HG02610 (cell line): Measurements from ENCODE around the gene MFSD6.
"Not testable (repeated sequence)": the region's sequence is repeated elsewhere in the genome, so short reads cannot be mapped to it uniquely, and the experiment has no call there.

Experiments
- ATAC-seq: cut with Tn5 transposase; IDR thresholded peaks from one replicate; pipeline ENCODE4 v1.9.1; 2021; ENCODE audit warnings: mild to moderate bottlenecking, moderate library complexity; ENCODE audit not compliant: unreplicated experiment

The MFSD6 gene

DNA sequence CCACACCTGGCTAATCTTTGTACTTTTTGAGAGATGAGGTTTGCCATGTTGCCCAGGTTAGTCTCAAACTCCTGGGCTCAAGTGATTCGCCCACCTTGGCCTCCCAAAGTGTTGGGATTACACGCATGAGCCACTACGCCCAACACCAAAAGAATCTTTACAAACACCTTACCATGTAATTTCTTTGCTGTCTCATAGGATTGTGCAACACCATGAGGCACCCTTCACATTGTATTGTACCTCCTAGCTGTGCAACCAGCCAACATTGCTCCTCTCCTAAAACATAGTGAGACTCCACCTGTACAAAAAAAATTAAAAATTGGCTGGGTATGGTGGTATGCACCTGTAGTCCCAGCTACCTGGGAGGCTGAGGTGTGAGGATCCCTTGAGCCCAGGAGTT lies 3.1 kb upstream of the MFSD6 start:
- no peak for ATAC-seq

DNA sequence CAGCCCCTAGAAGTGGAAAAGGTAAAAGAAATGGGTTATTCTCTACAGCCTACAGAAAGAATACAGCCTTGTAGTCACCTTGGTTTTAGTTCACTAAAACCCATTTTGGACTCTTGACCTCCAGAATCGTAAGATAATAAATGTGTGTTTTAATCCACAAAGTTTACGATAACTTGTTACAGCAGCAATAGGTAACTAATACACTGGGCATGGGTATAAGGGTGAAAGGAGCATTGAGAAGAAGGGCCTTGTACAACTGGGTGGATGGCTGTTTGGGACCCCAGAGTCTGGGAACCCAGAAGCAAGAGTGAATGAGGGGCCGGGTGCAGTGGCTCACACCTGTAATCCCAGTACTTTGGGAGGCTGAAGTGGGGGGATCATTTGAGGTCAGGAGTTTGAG lies 2.2 kb upstream of the MFSD6 start:
- no peak for ATAC-seq

DNA sequence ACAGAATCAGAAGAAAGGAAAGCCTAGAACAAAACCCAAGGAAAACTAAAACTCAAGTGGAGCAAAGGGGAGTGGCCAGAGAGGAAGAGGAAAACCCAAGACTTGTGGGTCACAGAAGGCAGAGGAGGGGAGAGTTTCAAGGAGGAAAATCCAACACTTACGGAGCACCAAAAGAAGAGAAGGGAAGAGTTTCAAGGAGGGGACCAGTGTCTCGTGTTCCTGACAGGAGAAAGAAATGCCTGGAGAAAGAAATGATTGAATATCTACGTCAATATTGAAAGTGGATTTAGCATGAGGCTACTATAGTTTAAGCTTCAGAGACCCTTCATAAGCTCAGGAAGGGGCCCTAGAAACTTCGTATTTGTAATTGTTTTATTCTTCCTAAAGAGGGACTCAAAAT lies 1.4 kb upstream of the MFSD6 start:
- no peak for ATAC-seq

DNA sequence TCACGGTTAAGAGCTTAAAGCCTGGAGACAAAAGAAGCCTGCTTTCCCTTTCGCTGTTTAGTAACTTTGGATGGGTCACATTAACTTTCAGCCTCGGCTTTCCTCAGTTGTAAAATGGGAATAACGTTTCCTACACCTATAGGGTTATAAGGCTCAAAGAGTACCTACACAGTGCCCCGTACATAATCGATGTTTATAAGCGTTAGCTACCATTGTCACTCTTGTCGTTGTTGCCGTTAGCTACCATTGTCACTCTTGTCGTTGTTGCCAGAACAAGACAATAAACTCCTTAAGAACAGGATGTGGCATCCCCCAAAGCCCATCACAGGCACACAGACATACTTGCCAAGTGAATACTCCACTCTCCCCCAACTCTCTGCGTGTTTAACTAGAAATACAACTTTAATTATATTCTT lies 901 bp upstream of the MFSD6 start:
- no peak for ATAC-seq

- ATAC-seq, result peak; percentile 54
These were observed 550 bp downstream of the MFSD6 start for GRCh38 chr2:190408538-190409271.

- ATAC-seq, result no peak
These were observed 1.5 kb downstream of the MFSD6 start for GRCh38 chr2:190409616-190410015.

DNA sequence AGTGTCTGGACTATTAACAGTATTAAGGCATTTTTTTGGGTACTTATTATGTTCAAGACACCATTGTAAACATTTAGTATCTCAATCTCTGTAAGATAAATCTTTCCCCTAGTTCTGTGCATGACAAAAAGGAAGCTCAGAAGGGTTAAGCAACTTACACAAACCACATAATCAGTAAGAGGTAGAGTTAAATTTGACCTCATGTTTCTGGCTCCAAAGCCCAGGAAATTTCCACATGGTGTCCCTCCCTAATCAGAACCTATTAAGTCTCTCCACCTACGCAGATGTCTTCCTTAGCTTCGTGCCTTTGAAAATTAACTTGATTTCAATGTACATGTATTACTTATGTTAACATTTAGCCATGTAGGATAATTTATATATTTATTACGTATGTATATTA lies 2.0 kb downstream of the MFSD6 start:
- ATAC-seq, result no peak

DNA sequence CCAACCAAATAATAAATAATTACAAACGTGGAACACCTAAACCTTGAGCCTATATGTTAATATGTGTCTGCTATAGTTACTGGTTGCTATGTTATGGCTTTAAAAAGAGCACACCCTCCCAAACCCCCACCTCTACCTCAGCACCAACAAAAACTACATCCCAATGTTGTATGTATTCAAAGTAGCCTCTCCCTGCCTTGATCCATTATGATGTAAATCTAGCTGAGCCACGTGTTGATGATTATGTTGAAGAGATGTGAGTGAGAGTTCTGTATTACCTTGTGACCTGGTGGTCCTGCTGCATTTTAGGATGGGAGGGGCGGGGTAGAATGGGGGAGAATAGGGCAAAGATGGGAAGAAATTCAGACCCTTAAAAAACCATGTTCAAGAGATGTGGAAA lies 4.8 kb downstream of the MFSD6 start:
- no peak for ATAC-seq

DNA sequence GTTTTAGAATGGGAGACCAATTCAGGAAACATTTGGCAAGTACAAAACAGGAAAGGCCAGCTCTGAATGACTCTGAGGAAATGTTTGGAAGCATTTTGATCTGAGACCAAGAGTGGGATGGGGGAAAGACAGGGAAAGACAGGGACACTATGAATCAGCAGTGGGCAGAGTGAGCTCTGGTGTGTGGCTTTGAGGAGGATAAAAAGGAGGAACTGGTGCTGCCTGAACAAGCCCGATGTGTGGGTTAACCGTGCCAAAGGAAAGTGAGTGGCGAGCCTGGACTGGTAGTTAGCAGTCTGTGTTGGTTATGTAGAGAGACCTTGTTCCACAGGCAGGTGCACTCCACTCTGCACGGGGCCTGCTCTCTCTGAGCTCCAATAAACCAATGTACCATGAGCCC lies 5.3 kb downstream of the MFSD6 start:
- ATAC-seq, result no peak

- ATAC-seq, result no peak
These were observed 7.1 kb downstream of the MFSD6 start for GRCh38 chr2:190415251-190415650.

- ATAC-seq, result peak; percentile 40
These were observed 7.9 kb downstream of the MFSD6 start for GRCh38 chr2:190415794-190416775.

DNA sequence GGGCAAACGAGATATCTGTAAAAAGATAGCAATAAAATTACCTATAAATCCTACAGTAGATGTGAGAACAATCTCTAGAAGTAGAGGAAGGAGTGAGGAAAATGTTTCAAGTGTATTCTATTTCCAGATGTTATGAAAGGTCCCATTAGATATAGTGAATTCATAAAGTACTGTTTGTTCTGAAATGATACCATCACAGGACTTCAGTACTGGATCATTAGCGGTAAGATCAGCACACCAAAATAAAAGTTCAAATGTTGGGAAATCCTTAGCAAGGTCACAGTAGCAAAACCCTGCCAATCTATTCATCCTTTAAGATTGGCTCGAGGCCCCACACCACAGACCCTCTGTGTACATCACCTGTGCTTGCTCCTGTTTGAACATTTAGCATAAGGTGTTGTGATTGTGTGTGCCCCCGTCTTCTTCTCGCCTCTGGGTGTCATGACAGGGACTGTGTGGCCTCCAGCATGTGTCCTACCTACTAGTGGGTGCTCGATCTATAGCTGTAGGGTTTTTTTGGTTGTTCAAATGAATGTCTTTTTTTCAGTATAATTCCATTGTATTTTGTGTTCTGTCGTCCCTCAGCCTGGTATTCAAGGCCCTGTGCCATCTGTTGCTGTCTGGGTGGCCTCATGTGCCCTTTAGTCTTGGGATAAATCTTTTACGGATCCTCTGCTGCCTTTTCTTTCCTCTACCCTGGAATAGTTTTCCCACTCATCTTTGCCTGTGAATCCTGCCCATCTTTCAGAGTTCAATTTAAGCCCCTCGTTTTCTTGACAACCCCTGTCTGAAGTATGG lies 9.1 kb downstream of the MFSD6 start:
- no peak for ATAC-seq

GRCh38 chr2:190418727-190419126 lies 10.6 kb downstream of the MFSD6 start:
- ATAC-seq, result no peak

- no peak for ATAC-seq
These were observed 12.6 kb downstream of the MFSD6 start for GRCh38 chr2:190420801-190421200.

DNA sequence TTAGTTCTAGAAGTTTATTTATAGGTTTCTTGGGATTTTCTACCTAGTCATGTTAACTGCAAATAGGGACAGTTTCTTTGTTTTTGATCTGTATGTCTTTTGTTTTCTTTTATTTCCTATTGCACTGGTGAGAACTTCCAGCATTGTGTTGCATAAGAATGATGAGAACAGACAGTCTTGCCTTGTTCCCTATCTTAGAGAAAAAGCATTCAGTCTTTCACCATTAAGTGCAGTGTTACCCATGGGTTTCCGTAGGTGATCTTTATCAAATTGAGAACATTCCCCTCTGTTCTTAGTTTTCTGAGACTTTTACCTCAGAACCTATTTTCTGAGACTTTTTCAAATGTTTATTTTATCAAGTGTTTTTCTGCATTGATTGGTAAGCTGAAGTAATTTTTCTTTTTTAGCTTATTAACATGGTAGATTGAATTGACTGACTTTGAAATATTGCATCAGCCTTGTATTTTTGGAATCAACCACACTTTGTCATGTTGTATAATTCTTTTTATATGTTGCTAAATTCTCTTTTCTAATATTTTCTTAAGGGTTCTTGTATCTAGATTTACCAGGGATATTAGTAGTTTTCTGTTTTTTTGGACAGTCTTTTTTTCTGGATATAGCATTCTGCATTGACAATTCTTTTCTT lies 17.2 kb downstream of the MFSD6 start:
- no peak for ATAC-seq

DNA sequence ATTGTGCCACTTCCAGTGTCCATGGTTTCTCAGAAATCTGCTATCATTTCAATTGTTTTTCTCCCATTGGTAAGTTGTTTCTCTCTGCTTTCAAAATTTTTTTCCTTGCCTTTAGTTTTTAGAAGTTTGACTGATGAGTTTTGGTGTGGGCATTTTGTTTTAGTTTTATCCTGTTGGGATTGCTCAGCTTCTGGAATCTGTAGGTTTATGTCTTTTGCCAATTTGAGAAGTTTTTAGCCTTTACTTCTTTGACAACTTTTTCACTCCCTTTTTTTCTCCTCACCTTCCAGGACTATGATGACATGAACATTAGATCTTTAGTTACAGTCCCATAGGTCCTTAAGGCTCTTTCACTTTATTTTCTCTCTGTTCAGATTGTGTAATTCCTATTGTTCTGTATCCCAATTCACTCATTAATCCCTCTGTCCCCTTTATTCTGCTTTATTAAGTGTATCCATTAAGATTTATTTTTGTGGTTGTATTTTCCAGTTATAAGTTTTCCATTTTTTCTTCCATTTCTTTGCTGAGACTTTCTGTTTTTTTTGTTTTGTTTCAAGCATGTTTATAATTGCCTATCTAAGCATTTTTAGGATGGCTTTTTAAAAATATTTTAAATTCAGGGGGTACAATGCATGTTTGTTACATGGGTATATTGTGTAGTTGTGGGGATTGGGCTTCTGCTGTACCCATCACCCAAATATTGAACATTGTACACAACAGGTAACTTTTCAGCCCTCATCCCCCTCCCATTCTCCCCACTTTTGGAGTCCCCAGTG lies 17.9 kb downstream of the MFSD6 start:
- no peak for ATAC-seq

DNA sequence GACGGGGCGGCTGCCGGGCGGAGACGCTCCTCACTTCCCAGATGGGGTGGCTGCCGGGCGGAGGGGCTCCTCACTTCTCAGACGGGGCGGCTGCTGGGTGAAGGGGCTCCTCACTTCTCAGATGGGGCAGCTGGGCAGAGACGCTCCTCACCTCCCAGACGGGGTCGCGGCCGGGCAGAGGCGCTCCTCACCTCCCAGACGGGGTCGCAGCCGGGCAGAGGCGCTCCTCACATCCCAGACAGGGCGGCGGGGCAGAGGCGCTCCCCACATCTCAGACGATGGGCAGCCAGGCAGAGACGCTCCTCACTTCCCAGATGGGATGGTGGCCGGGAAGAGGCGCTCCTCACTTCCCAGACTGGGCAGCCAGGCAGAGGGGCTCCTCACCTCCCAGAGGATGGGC lies 22.7 kb downstream of the MFSD6 start:
- ATAC-seq, result not testable (repeated sequence)

GRCh38 chr2:190431907-190432306 lies 23.8 kb downstream of the MFSD6 start:
- no peak for ATAC-seq

DNA sequence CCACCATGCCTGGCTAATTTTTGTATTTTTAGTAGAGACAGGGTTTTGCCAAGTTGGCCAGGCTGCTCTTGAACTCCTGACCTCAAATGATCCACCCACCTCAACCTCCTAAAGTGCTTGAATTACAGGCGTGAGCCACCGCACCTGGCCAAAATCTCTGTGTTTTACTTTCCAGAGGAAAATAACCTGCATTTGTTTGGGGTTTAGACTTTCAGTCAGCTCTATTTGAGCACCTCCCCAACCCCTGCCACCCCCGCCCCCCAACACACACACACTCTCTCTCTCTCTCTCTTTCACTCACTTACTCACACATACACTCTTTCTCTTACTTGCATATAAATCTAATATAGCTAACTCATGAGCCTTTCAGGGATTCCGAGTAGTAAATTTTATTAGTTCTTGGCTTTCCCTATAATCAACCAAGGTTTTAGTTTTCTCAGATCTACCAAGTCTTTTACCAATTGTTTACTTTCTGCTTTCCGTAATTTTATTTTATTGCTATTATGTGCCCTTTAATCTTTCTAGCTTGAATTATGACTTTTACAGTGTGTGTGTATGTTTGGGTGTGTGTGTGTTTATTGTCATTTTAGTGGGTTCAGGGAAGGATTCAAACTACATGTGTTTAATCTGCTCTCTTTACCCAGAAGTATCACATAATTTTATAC lies 24.5 kb downstream of the MFSD6 start:
- ATAC-seq, result no peak
